Endodermal cell (in vitro differentiated cells): Measurements from ENCODE around the gene KIAA1210. TPM values are rescaled to one million over a fixed set of nuclear protein-coding genes. Genes with fewer than 3 reads are reported as not detected.

Experiments
- DNase-seq: peaks from one replicate; pipeline ENCODE4 v3.0.0-alpha.2; 2017
- H3K27ac ChIP-seq: 2 replicates; pipeline ENCODE4 v1.5.1; 2013; ENCODE audit warnings: mild to moderate bottlenecking, low read depth, low read length, moderate library complexity
- H3K27me3 ChIP-seq: 2 replicates; pipeline ENCODE4 v1.6.1; 2013; ENCODE audit warnings: mild to moderate bottlenecking, low read length, moderate library complexity; ENCODE audit not compliant: insufficient read depth, control insufficient read depth, poor library complexity, severe bottlenecking
- H3K36me3 ChIP-seq: 2 replicates; pipeline ENCODE4 v1.7.0; 2013; ENCODE audit warnings: mild to moderate bottlenecking, low read length, moderate library complexity; ENCODE audit not compliant: control insufficient read depth, insufficient read depth
- H3K4me1 ChIP-seq: one replicate; pipeline ENCODE4 v1.7.0; 2013; ENCODE audit warnings: low read length; ENCODE audit not compliant: control insufficient read depth, insufficient read depth
- H3K4me3 ChIP-seq: 2 replicates; pipeline ENCODE4 v1.5.1; 2013; ENCODE audit warnings: mild to moderate bottlenecking, low read length, moderate library complexity
- H3K9ac ChIP-seq: 2 replicates; pipeline ENCODE4 v1.6.1; 2013; ENCODE audit warnings: mild to moderate bottlenecking, low read length, moderate library complexity; ENCODE audit not compliant: poor library complexity, severe bottlenecking; ENCODE audit errors: extremely low read depth
- H3K9me3 ChIP-seq: 2 replicates; pipeline ENCODE4 v1.6.1; 2013; ENCODE audit warnings: mild to moderate bottlenecking, low read length, moderate library complexity; ENCODE audit not compliant: control insufficient read depth
- H3K27ac Mint-ChIP-seq: 2 replicates; pipeline ENCODE4 v1.8.0; 2020; ENCODE audit warnings: mixed read lengths
- H3K27me3 Mint-ChIP-seq: 2 replicates; pipeline ENCODE4 v1.8.0; 2021; ENCODE audit warnings: mild to moderate bottlenecking, mixed read lengths; ENCODE audit not compliant: insufficient read depth
- H3K36me3 Mint-ChIP-seq: 2 replicates; pipeline ENCODE4 v1.8.0; 2020; ENCODE audit warnings: low read depth, mixed read lengths
- H3K4me1 Mint-ChIP-seq: 2 replicates; pipeline ENCODE4 v1.8.0; 2020; ENCODE audit warnings: mixed read lengths
- H3K4me3 Mint-ChIP-seq: 2 replicates; pipeline ENCODE4 v1.8.0; 2020; ENCODE audit warnings: mild to moderate bottlenecking, moderate library complexity, mixed read lengths
- H3K9me3 Mint-ChIP-seq: 2 replicates; pipeline ENCODE4 v1.8.0; 2020; ENCODE audit warnings: mild to moderate bottlenecking, mixed read lengths
- CTCF ChIP-seq: fragments of 200-600 bp; sonication (generic); conservative IDR thresholded peaks from 2 replicates; pipeline ENCODE4 v1.5.0; 2021; ENCODE audit warnings: antibody characterized with exemption, mild to moderate bottlenecking
- whole genome bisulfite sequencing, 2 experiments: methylation state at CpG; one replicate each; pipeline versions ENCODE4 v1.1.5 to v1.1.7; 2013; ENCODE audit warnings: missing lambda C conversion rate in 2 of 2, mixed read lengths in 1 of 2; ENCODE audit not compliant: insufficient coverage in 1 of 2, insufficient read length in 1 of 2; 5-methylcytosine and 5-hydroxymethylcytosine counted together
- total RNA-seq, 2 donors: library from RNA; stranded (reverse); fragmentation: NEBNext Ultra II Directional in 1 of 2; extraction: Animal tissue kit (Norgen Biotek cat#: 25700) in 1 of 2; gene quantifications; 2 replicates in 1 of 2; 3 replicates in 1 of 2; pipeline ENCODE4 v1.2.1, GENCODE V29; 2021

Gene KIAA1210
- total RNA-seq, 2 donors from 2014 or later, result not detected

GRCh38 chrX:119094819-119095218 is 32.8 kb downstream of the KIAA1210 start:
- H3K9me3 Mint-ChIP-seq, result peaks cover 54% of the 10 kb centered on the region
- Histone ChIP-seq H3K27ac (no peak overlapping the region), H3K27me3 (no peaks in the 10 kb centered on the region), H3K4me3 (no peak overlapping the region), H3K36me3 (no peaks in the 10 kb centered on the region), H3K4me1 (no peaks in the 10 kb centered on the region), H3K9me3 (no peaks in the 10 kb centered on the region), H3K9ac (no peak overlapping the region)
- H3K4me3 Mint-ChIP-seq, result no peak overlapping the region
- H3K36me3 Mint-ChIP-seq, result no peaks in the 10 kb centered on the region
- peaks cover 5% of the 10 kb centered on the region for H3K4me1 Mint-ChIP-seq
- WGBS, 2 experiments, result 84% methylated on average over 3 of the region's 3 CpGs; no CpG with 5 or more reads in 1 of the 2 experiments
- peak; percentile 45 for TF ChIP-seq CTCF
- no peak overlapping the region for H3K27ac Mint-ChIP-seq
- DNase-seq, result no peak
- H3K27me3 Mint-ChIP-seq, result no peaks in the 10 kb centered on the region

- 86 to 89% methylated on average over 2 to 7 of the region's 7 CpGs for WGBS, 2 experiments
- H3K4me3 Mint-ChIP-seq, result no peak overlapping the region
- H3K4me1 ChIP-seq, result no peaks in the 10 kb centered on the region
- no peak for DNase-seq
- H3K27me3 Mint-ChIP-seq, result peaks cover 5% of the 10 kb centered on the region
- no peaks in the 10 kb centered on the region for H3K36me3 ChIP-seq
- no peak overlapping the region for H3K27ac ChIP-seq
- H3K27me3 ChIP-seq, result no peaks in the 10 kb centered on the region
- peaks cover 56% of the 10 kb centered on the region for H3K9me3 Mint-ChIP-seq
- H3K27ac Mint-ChIP-seq, result no peak overlapping the region
- H3K9me3 ChIP-seq, result no peaks in the 10 kb centered on the region
- H3K9ac ChIP-seq, result no peak overlapping the region
- no peaks in the 10 kb centered on the region for H3K36me3 Mint-ChIP-seq
- peaks cover 5% of the 10 kb centered on the region for H3K4me1 Mint-ChIP-seq
- TF ChIP-seq CTCF, result no peak
- H3K4me3 ChIP-seq, result no peak overlapping the region
These were observed 33.4 kb downstream of the KIAA1210 start for GRCh38 chrX:119093991-119094735.

- no peak for DNase-seq
- H3K27ac Mint-ChIP-seq, result no peak overlapping the region
- Histone ChIP-seq H3K4me3 (no peak overlapping the region), H3K9me3 (no peaks in the 10 kb centered on the region), H3K27me3 (peaks cover 9% of the 10 kb centered on the region), H3K36me3 (no peaks in the 10 kb centered on the region), H3K27ac (no peak overlapping the region), H3K9ac (no peak overlapping the region), H3K4me1 (no peaks in the 10 kb centered on the region)
- H3K9me3 Mint-ChIP-seq, result peaks cover 58% of the 10 kb centered on the region
- TF ChIP-seq CTCF, result no peak
- no peaks in the 10 kb centered on the region for H3K36me3 Mint-ChIP-seq
- 75% methylated on average over 1 of the region's 1 CpG; no CpG with 5 or more reads in 1 of the 2 experiments for WGBS, 2 experiments
- H3K27me3 Mint-ChIP-seq, result peaks cover 18% of the 10 kb centered on the region
- no peak overlapping the region for H3K4me3 Mint-ChIP-seq
- H3K4me1 Mint-ChIP-seq, result no peaks in the 10 kb centered on the region
These were observed 37.0 kb downstream of the KIAA1210 start for GRCh38 chrX:119090627-119091026.
